PC-9 (cell line): ENCODE measurements around the gene RAB29. TPM values are rescaled to one million over a fixed set of nuclear protein-coding genes. Genes with fewer than 3 reads are reported as not detected.

Experiments used
- BruUV-seq: library from RNA; stranded (reverse); fragments of 400-500 nt; replicated peaks from 2 replicates; lab custom pipeline; 2021; lab: Mats Ljungman, UMichigan
- CTCF ChIA-PET: fragments of 300-600 bp; sonication (Branson Sonifier 250); formaldehyde crosslinking; loops from one replicate; lab custom pipeline; 2022; ENCODE audit warnings: antibody characterized with exemption; lab: Charles Lee
- POLR2A ChIA-PET: fragments of 300-600 bp; sonication (Branson Sonifier 250); formaldehyde crosslinking; loops from one replicate; lab custom pipeline; 2022; ENCODE audit warnings: antibody characterized with exemption; ENCODE audit not compliant: unreplicated experiment; lab: Charles Lee
- DNase-seq, 2 experiments: peaks; one replicate each; pipeline versions ENCODE4 v3.0.0 to v3.0.0-alpha.2; 2015 to 2022; ENCODE audit warnings: mixed read lengths in 1 of 2
- H2AFZ ChIP-seq: fragments of 200-600 bp; sonication (generic); 2 replicates; pipeline ENCODE4 v1.8.1; 2017; ENCODE audit warnings: antibody characterized with exemption
- H3F3A ChIP-seq: fragments of 200-600 bp; sonication (generic); 2 replicates; pipeline ENCODE4 v1.8.1; 2017; ENCODE audit warnings: antibody characterized with exemption, mild to moderate bottlenecking, low read depth; ENCODE audit not compliant: insufficient read depth
- H3K27ac ChIP-seq: fragments of 200-600 bp; sonication (generic); 2 replicates; pipeline ENCODE4 v1.6.1; 2016; ENCODE audit warnings: mixed run types
- H3K27me3 ChIP-seq: fragments of 200-600 bp; sonication (generic); 2 replicates; pipeline ENCODE4 v1.6.1; 2016; ENCODE audit warnings: low read depth, mixed run types; ENCODE audit not compliant: insufficient read depth
- H3K36me3 ChIP-seq: fragments of 200-600 bp; sonication (generic); 2 replicates; pipeline ENCODE4 v1.6.1; 2016; ENCODE audit warnings: low read depth, mixed run types
- H3K4me1 ChIP-seq: fragments of 200-600 bp; sonication (generic); replicated peaks from 2 replicates; pipeline ENCODE4 v1.6.1; 2016; ENCODE audit warnings: mixed run types; ENCODE audit not compliant: insufficient read depth
- H3K4me2 ChIP-seq: fragments of 200-600 bp; sonication (generic); 2 replicates; pipeline ENCODE4 v1.6.1; 2017; ENCODE audit warnings: mixed run types
- H3K4me3 ChIP-seq: fragments of 200-600 bp; sonication (generic); 2 replicates; pipeline ENCODE4 v1.6.1; 2016; ENCODE audit warnings: mixed run types
- H3K79me2 ChIP-seq: fragments of 200-600 bp; sonication (generic); 2 replicates; pipeline ENCODE4 v1.6.1; 2017; ENCODE audit warnings: low read depth, mixed run types
- H3K9me2 ChIP-seq: fragments of 200-600 bp; sonication (generic); 2 replicates; pipeline ENCODE4 v1.8.1; 2017; ENCODE audit warnings: mild to moderate bottlenecking; ENCODE audit not compliant: insufficient read depth
- H3K9me3 ChIP-seq: fragments of 200-600 bp; sonication (generic); 2 replicates; pipeline ENCODE4 v1.8.1; 2016; ENCODE audit warnings: low read depth; ENCODE audit not compliant: insufficient read depth
- H4K20me1 ChIP-seq: fragments of 200-600 bp; sonication (generic); 2 replicates; pipeline ENCODE4 v1.8.1; 2017; ENCODE audit not compliant: insufficient read depth
- EZH2 ChIP-seq: fragments of 200-600 bp; sonication (generic); IDR thresholded peaks from 2 replicates; pipeline ENCODE4 v1.8.0; 2017; ENCODE audit warnings: antibody characterized with exemption, low read depth
- intact Hi-C: fragments of 100-400 bp; cut with micrococcal nuclease; formaldehyde crosslinking; loops from one replicate; pipeline ENCODE4 v1.10.0; 2022; ENCODE audit not compliant: unreplicated experiment
- total RNA-seq: library from RNA; stranded (reverse); gene quantifications from 2 replicates; pipeline ENCODE4 v1.2.3, GENCODE V29; 2021
- TF ChIP-seq, protein P1 (sequence below): fragments of 200-600 bp; sonication (generic); conservative IDR thresholded peaks from 2 replicates; pipeline ENCODE4 v1.6.1; 2017; ENCODE audit warnings: mixed run types, antibody characterized with exemption, mild to moderate bottlenecking, moderate library complexity

RAB29 gene
- total RNA-seq, 1 experiment from 2014 or later: 10.4 TPM

DNA sequence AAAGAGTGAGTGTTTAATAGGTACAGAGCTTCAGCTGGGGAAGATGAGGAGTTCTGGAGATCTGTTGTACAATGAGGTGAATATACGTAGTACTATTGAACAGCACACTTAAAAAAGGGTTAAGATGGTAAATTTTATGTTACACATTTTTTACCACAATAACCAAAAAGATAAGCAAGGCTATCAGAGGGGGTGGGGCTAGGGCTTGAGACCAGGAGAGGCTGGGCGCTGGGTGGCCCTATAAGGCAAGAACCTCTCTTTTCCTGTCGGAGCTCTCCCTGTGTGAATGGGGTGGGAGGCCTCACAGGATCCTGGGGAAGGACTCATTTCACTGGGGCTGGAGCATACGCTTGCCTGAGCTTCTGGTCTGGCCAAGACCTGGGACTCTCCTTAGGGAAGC, 28.7 kb upstream of the RAB29 start:
- no peaks in the 10 kb centered on the region; the same call in none of the 2 replicates for H4K20me1 ChIP-seq
- ChIA-PET CTCF (no interaction called here), POLR2A (interaction anchor here (0.5 to 0.6 kb wide), 2 partner anchors 61 to 91 kb away, joined by 14 to 26 read pairs; no protein-coding TSS in a partner anchor)
- BruUV-seq: no TSS peak
- H3K27ac ChIP-seq: no peak overlapping the region
- H3K4me3 ChIP-seq: no peak overlapping the region
- H3K36me3 ChIP-seq: 0 out of 2 replicates have a peak, but pooled peaks cover 3% of the 10 kb centered on the region
- H3K9me3 ChIP-seq: no peaks in the 10 kb centered on the region
- no peak overlapping the region for H2AFZ ChIP-seq
- TF ChIP-seq EZH2: no peak
- TF ChIP-seq, protein P1, sequence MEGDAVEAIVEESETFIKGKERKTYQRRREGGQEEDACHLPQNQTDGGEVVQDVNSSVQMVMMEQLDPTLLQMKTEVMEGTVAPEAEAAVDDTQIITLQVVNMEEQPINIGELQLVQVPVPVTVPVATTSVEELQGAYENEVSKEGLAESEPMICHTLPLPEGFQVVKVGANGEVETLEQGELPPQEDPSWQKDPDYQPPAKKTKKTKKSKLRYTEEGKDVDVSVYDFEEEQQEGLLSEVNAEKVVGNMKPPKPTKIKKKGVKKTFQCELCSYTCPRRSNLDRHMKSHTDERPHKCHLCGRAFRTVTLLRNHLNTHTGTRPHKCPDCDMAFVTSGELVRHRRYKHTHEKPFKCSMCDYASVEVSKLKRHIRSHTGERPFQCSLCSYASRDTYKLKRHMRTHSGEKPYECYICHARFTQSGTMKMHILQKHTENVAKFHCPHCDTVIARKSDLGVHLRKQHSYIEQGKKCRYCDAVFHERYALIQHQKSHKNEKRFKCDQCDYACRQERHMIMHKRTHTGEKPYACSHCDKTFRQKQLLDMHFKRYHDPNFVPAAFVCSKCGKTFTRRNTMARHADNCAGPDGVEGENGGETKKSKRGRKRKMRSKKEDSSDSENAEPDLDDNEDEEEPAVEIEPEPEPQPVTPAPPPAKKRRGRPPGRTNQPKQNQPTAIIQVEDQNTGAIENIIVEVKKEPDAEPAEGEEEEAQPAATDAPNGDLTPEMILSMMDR: no peak
- H3F3A ChIP-seq: no peaks in the 10 kb centered on the region
- H3K4me1 ChIP-seq: no peaks in the 10 kb centered on the region
- no peaks in the 10 kb centered on the region for H3K9me2 ChIP-seq
- H3K79me2 ChIP-seq: peaks cover 7% of the 10 kb centered on the region; the same call in 1 of the 2 replicates
- intact Hi-C loops: no loop called here
- DNase-seq: no peak
- no peaks in the 10 kb centered on the region for H3K27me3 ChIP-seq
- H3K4me2 ChIP-seq: no peak overlapping the region

DNA sequence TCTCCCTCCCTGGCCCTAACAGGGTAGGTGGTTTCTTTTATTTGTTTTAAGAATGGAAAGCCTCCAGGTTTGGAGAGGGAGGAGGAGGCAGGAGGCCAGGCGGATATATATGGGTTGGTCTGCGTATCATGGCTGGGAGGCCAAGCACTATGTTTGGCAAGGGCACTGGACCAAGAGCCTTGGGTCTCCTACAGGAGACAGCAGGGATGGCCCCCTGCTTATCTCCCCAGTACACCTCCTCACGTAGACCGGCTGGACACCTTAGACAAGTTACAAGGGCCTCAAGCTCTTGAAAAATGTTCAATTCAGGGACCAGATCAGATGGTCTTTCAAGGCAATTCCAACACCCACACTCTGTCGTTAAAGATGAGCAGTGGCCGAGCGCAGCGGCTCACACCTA, 26.8 kb upstream of the RAB29 start:
- no TSS peak for BruUV-seq
- Histone ChIP-seq H3K79me2 (peaks cover 3% of the 10 kb centered on the region; the same call in 1 of the 2 replicates), H3K9me2 (no peaks in the 10 kb centered on the region), H3K36me3 (0 out of 2 replicates have a peak, but pooled peaks cover 1% of the 10 kb centered on the region), H3K4me1 (no peaks in the 10 kb centered on the region), H3K9me3 (no peaks in the 10 kb centered on the region), H3K27ac (no peak overlapping the region), H2AFZ (no peak overlapping the region), H3K4me2 (no peak overlapping the region), H4K20me1 (no peaks in the 10 kb centered on the region; the same call in none of the 2 replicates), H3F3A (no peaks in the 10 kb centered on the region), H3K4me3 (no peak overlapping the region), H3K27me3 (no peaks in the 10 kb centered on the region)
- intact Hi-C loops: no loop called here
- TF ChIP-seq, protein P1: no peak
- no peak for TF ChIP-seq EZH2
- no peak for DNase-seq
- ChIA-PET POLR2A (interaction anchor here (0.6 kb wide), 1 partner anchor 24 kb away, joined by 3 read pairs; no protein-coding TSS in a partner anchor), CTCF (no interaction called here)

DNA sequence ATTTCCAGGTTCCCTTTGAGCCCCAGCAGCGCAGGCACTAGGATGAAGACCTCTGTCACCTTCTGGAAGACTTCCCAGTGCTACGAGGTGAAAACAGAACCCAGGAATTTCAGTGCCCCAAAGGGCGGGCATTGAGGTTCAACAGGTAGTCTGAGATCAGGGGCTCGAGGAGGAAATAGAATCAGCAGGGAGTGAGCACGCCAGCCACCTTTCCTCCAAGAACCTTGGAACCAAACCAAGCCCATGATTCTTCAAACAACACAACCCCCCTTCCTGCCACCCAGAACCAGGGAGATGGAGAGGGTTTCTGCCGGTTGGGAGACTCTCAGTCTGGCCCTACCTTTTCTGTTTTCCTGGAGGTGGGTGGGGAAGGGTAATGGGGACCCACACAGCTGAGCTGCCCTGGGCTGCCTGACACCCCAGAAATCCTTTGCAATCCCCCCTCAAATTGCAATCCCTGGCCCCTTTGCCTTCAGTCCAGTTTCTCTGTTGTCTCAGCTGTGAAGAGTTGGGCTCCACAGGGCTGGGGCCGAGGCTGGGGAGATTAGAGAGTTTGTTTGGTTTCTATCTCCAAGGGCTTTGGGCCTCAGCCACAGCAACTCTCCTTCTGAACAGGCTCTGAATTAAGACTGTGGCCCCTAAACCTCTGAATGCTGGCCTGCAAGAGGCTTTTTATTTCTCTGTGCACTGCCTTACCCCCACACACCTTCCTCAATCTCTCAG, 25.9 kb upstream of the RAB29 start:
- H4K20me1 ChIP-seq: no peaks in the 10 kb centered on the region; the same call in none of the 2 replicates
- no peak overlapping the region for H3K4me2 ChIP-seq
- H3K4me1 ChIP-seq: no peaks in the 10 kb centered on the region
- H3K27ac ChIP-seq: no peak overlapping the region
- H3K9me3 ChIP-seq: no peaks in the 10 kb centered on the region
- H3K36me3 ChIP-seq: no peaks in the 10 kb centered on the region
- intact Hi-C loops: no loop called here
- no peaks in the 10 kb centered on the region for H3F3A ChIP-seq
- POLR2A ChIA-PET: no interaction called here
- TF ChIP-seq, protein P1: no peak
- TF ChIP-seq EZH2: no peak
- DNase-seq: no peak
- no peak overlapping the region for H2AFZ ChIP-seq
- CTCF ChIA-PET: no interaction called here
- no peaks in the 10 kb centered on the region for H3K9me2 ChIP-seq
- BruUV-seq: no TSS peak
- H3K4me3 ChIP-seq: no peak overlapping the region
- 0 out of 2 replicates have a peak, but pooled peaks cover 3% of the 10 kb centered on the region for H3K79me2 ChIP-seq
- H3K27me3 ChIP-seq: no peaks in the 10 kb centered on the region
